ENCODE measurements around the gene NPIPA3.

- TF ChIP-seq CTCF (IDR thresholded peaks at IDR 0.05; ENCODE audit: poor library complexity, severe bottlenecking) (no peak), REST (IDR thresholded peaks at IDR 0.05; ENCODE audit: borderline replicate concordance) (no peak), EZH2 (IDR thresholded peaks at IDR 0.05; ENCODE audit: borderline replicate concordance, insufficient read depth, low read length, poor library complexity, severe bottlenecking) (no peak)
Measured at GRCh38 chr16:14678748-14679497, 24.3 kb upstream of the NPIPA3 start.

All from neural cell (in vitro differentiated cells).